DMS153 treated with DMSO at 0.1 percent for 48 hours (cell line): Measurements from ENCODE around the gene IL24.

ENCODE experiments used
- DNase-seq: peaks from one replicate; lab custom pipeline; 2025; ENCODE audit not compliant: unreplicated experiment; lab: John Stamatoyannopoulos, UW

IL24 gene

DNA sequence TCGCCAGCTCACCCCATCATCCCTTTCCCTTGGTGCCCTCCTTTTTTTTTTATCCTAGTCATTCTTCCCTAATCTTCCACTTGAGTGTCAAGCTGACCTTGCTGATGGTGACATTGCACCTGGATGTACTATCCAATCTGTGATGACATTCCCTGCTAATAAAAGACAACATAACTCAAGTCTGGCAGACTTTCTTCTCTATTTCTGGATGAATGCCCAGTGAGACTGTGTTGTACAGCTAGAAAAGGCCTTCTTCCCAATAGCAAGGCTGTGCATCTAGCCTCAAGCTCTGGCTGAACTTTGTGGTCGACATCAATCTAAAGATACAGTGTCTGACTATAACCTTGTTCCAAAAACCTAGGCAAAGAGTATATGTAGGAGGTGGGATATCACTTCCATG, 6.4 kb downstream of the IL24 start:
- DNase-seq, result no peak

- no peak for DNase-seq
Measured at GRCh38 chr1:206904423-206905142, 7.3 kb downstream of the IL24 start.

GRCh38 chr1:206905295-206906164, 8.3 kb downstream of the IL24 start:
- DNase-seq, result no peak

- no peak for DNase-seq
Measured at GRCh38 chr1:206907304-206907991, 10.2 kb downstream of the IL24 start.

DNA sequence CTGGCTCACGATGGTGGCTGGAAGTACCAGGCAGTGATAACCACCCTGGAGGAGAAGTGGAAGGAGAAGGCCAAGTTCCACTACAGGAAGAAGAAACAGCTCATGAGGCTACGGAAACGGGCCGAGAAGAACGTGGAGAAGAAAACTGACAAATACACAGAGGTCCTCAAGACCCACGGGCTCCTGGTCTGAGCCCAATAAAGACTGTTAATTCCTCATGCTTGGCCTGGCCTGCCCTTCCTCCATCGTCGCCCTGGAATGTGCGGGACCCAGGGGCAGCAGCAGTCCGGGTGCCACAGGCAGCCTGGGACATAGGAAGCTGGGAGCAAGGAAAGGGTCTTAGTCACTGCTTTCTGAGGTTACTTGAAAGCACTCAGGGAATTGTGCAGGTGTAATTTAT, 10.8 kb downstream of the IL24 start:
- DNase-seq, result no peak

GRCh38 chr1:206909161-206909882, 12.1 kb downstream of the IL24 start:
- peak; percentile 95 for DNase-seq

- no peak for DNase-seq
Measured at GRCh38 chr1:206909883-206910318, 12.7 kb downstream of the IL24 start.

DNA sequence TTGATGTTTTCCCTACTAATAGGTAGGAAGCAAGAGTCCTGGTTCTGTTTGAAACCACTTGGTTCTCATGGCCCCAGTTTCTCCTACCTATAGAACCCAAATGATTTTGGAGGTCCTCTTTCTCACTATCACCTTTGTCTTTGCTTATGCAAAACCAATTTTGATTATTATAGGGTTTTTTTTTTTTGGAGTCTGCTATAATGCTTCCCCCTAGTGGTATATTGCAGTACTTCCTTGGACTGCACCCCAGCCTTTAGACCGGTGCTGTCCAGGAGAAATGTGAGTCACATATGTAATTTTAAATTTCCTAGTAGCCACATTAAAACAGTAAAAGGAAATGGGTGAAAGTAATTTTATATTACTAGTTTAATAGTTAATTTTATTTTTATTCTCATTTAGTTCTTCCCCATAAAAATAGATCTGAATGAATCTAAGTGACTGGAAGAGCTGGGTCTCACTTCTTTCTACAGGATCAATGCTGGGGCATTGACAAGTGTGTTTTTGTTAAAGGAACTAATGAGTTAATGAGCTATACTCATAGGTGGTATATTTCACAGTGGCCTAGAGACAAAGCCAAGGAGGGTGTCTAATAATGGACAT, 13.9 kb downstream of the IL24 start:
- DNase-seq, result peak; percentile 83

GRCh38 chr1:206912445-206913095, 15.3 kb downstream of the IL24 start:
- DNase-seq, result peak; percentile 88

- DNase-seq, result no peak
Measured at GRCh38 chr1:206913766-206914537, 16.7 kb downstream of the IL24 start.

GRCh38 chr1:206915030-206915735, 17.9 kb downstream of the IL24 start:
- no peak for DNase-seq

GRCh38 chr1:206916000-206916709, 18.9 kb downstream of the IL24 start:
- DNase-seq, result no peak

DNA sequence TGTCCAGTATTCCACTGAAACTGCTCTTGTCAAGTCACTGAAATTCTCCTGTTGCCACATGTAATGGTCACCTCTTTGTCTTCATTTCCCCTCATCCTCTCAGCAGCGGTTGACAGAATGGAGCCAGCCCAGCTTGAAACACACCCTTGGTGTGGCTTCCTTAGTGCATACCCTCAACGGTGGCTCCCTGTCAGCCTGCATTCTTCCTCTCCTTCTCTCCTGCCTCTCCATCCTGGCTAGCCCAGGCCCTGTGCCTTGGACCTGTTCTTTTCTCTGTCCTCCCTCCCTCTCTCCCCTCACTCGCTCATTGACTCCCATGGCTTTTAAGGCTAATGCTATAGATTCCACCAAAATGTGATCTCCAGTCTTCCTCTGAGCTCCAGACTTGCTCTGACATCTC, 20.8 kb downstream of the IL24 start:
- DNase-seq, result no peak

- DNase-seq, result peak; percentile 50
Measured at GRCh38 chr1:206921772-206922265, 24.6 kb downstream of the IL24 start, which contains the start of gene FCMR. Gene FCMR, minus strand, starts transcription at chr1:206921941. Its CDS starts 87 bp downstream, at chr1:206921854.

- DNase-seq, result no peak
Measured at GRCh38 chr1:206922524-206922923, 25.3 kb downstream of the IL24 start.

- no peak for DNase-seq
Measured at GRCh38 chr1:206923009-206923960, 26.0 kb downstream of the IL24 start.
